CD4-positive, CD25-positive, alpha-beta regulatory T cell (primary cell): Measurements from ENCODE around the gene PITRM1. TPM values are rescaled to one million over a fixed set of nuclear protein-coding genes. Genes with fewer than 3 reads are reported as not detected.
A peak's percentile ranks its signal among the peaks of the same experiment; 100 is the strongest.

Experiments used
- ATAC-seq, 2 donors: fragments of 150-1000 bp; cut with Tn5 transposase; one replicate each; pipeline ENCODE4 v1.10.0; 2021; ENCODE audit warnings: low read depth in 2 of 2, moderate number of reproducible peaks in 2 of 2, moderate library complexity in 1 of 2
- DNase-seq, 3 donors: peaks; one replicate each; pipeline versions ENCODE4 v3.0.0 to v3.0.0-alpha.2; 2012 to 2022; ENCODE audit warnings: mixed read lengths in 1 of 3
- H3K27ac ChIP-seq: one replicate; pipeline ENCODE4 v1.7.0; 2013; ENCODE audit warnings: mild to moderate bottlenecking, low read length; ENCODE audit not compliant: insufficient read depth, poor library complexity, severe bottlenecking
- H3K27me3 ChIP-seq: one replicate; pipeline ENCODE4 v1.7.0; 2013; ENCODE audit warnings: low read length; ENCODE audit not compliant: control insufficient read depth, insufficient read depth
- H3K36me3 ChIP-seq: one replicate; pipeline ENCODE4 v1.7.0; 2013; ENCODE audit warnings: mild to moderate bottlenecking, low read length, moderate library complexity; ENCODE audit not compliant: control insufficient read depth, insufficient read depth
- H3K4me1 ChIP-seq: 2 replicates; pipeline ENCODE4 v1.7.0; 2013; ENCODE audit warnings: mild to moderate bottlenecking, low read length; ENCODE audit not compliant: insufficient read depth, control insufficient read depth, poor library complexity, severe bottlenecking
- H3K4me3 ChIP-seq: one replicate; pipeline ENCODE4 v1.7.0; 2013; ENCODE audit warnings: low read depth, mild to moderate bottlenecking, low read length, moderate library complexity
- H3K9me3 ChIP-seq, 2 experiments: 1 replicate in 1 of 2; 2 replicates in 1 of 2; pipeline ENCODE4 v1.7.0; 2013; ENCODE audit warnings: low read length in 2 of 2, mild to moderate bottlenecking in 1 of 2, moderate library complexity in 1 of 2; ENCODE audit not compliant: control insufficient read depth in 2 of 2
- H3K27ac Mint-ChIP-seq, 3 donors: one replicate each; pipeline ENCODE4 v1.8.0; 2020 to 2022; ENCODE audit warnings: mild to moderate bottlenecking in 3 of 3, mixed read lengths in 3 of 3, moderate library complexity in 2 of 3
- H3K27me3 Mint-ChIP-seq: one replicate; pipeline ENCODE4 v1.8.0; 2022; ENCODE audit warnings: mild to moderate bottlenecking, mixed read lengths
- H3K36me3 Mint-ChIP-seq: one replicate; pipeline ENCODE4 v1.8.0; 2020; ENCODE audit warnings: mixed read lengths
- H3K4me1 Mint-ChIP-seq, 4 donors: one replicate each; pipeline ENCODE4 v1.8.0; 2020 to 2022; ENCODE audit warnings: mixed read lengths in 4 of 4, mild to moderate bottlenecking in 1 of 4
- H3K4me3 Mint-ChIP-seq, 4 donors: one replicate each; pipeline ENCODE4 v1.8.0; 2020 to 2022; ENCODE audit warnings: mild to moderate bottlenecking in 4 of 4, mixed read lengths in 4 of 4, moderate library complexity in 3 of 4
- H3K9me3 Mint-ChIP-seq, 7 donors: one replicate each; pipeline ENCODE4 v1.8.0; 2020 to 2022; ENCODE audit warnings: mixed read lengths in 7 of 7, mild to moderate bottlenecking in 3 of 7, moderate library complexity in 2 of 7
- polyA plus RNA-seq, 4 donors: library from polyadenylated mRNA; unstranded; fragments of 300-500 nt; fragmentation: Illumina TruSeq; gene quantifications; one replicate each; pipeline ENCODE4 v1.2.3, GENCODE V29; 2021
- total RNA-seq: library from RNA; stranded (reverse); gene quantifications from one replicate; pipeline ENCODE4 v1.2.3, GENCODE V29; 2022

PITRM1 gene
- total and polyA plus RNA-seq, 5 donors from 2014 or later = 28.8 to 71.6 (median 35.5) TPM

DNA sequence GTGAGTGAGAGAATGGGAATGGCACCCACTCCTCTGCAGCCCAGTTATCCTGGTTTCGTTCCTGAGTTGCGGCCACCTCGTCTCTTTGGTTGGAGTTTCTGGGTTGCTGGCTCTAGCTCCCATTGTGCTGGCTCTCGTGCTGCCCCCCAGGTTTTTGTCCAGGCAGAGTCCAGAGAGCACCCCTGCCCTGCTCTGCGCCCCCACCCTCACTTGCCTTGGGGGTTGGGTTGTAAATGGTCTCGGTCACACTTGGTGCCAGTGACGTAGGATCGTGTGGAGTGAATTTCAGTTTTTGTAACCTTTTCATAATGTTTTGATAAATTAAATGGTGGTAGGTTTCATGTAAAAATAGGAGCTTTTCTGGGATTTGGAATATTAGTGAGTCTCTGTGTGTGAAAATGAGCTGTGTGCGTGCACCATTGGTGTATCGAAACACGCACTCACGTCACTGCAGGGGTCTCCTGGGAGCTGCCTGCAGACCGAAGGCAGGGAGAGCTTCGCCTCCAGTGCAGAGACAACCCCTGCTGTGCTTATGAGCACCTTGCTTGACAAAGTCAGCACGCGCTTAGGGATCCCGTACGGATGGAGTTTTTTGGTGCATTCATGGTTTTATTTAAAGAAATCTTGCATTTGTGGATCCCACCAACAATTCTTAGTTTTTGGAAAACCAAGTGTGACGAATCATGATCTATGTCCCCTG lies 72.3 kb downstream of the PITRM1 start:
- H3K27ac ChIP-seq = no peak overlapping the region
- no peak for DNase-seq
- no peak overlapping the region for H3K4me3 ChIP-seq
- no peak for ATAC-seq
- peaks cover 7% of the 10 kb centered on the region for H3K4me1 ChIP-seq
- H3K9me3 ChIP-seq = no peaks in the 10 kb centered on the region
- H3K36me3 Mint-ChIP-seq = peaks cover 41% of the 10 kb centered on the region
- no peaks in the 10 kb centered on the region for H3K9me3 Mint-ChIP-seq
- H3K4me3 Mint-ChIP-seq = no peak overlapping the region
- no peaks in the 10 kb centered on the region for H3K27me3 Mint-ChIP-seq
- no peaks in the 10 kb centered on the region for H3K27me3 ChIP-seq
- H3K27ac Mint-ChIP-seq = peak overlapping the region in 2 of 3 donors; percentile 0 to 46
- peaks cover 8 to 17% (median 11%) of the 10 kb centered on the region in 4 donors for H3K4me1 Mint-ChIP-seq
- H3K36me3 ChIP-seq = peaks cover 53% of the 10 kb centered on the region

DNA sequence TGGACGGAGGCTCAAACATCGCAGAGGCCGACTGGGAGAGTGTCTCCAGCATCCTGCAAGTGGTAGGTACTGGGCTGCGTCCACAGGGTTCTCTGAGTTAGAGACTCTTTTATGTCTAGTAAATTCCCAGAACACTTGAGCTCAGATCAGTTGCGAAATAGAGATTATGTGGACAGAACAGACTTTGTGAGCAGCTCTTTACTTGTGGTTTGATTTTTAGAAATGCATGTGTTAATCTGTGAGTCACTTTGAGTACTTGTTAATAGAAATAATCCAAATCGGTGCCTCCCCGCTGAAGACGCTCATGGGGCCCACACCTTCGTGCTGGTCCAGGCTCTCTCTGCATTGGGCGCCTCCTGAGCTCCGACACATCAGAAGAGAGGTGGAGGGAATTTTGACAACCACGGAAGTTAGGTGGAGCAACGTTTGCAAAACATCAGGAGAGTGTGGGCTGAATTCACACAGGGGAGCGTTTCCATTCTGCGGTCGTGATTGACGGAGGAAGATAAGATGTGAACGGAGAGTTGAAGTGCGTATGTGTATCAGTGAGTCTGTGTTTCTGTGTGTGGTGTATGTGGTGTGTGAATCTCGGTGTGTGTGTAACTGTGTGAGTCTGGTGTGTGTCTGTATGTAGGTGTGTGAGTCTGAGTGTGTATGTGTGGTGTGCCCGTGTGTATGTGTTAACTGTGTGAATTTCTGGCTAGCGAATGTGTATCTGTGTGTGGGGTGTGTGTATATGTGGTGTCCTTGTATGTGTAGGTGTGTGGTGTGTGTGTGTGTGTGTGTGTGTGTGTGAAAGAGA lies 73.1 kb downstream of the PITRM1 start:
- Histone ChIP-seq H3K4me1 (peaks cover 14% of the 10 kb centered on the region), H3K27ac (no peak overlapping the region), H3K9me3 (no peaks in the 10 kb centered on the region), H3K4me3 (no peak overlapping the region), H3K36me3 (peaks cover 45% of the 10 kb centered on the region), H3K27me3 (no peaks in the 10 kb centered on the region)
- H3K9me3 Mint-ChIP-seq = no peaks in the 10 kb centered on the region
- peaks cover 11 to 21% (median 18%) of the 10 kb centered on the region in 4 donors for H3K4me1 Mint-ChIP-seq
- H3K4me3 Mint-ChIP-seq = peak overlapping the region in 1 of 4 donors; percentile 35
- ATAC-seq = no peak
- H3K27me3 Mint-ChIP-seq = no peaks in the 10 kb centered on the region
- peaks cover 45% of the 10 kb centered on the region for H3K36me3 Mint-ChIP-seq
- H3K27ac Mint-ChIP-seq = peak overlapping the region; percentile 0 to 43 (median 2)
- no peak for DNase-seq

DNA sequence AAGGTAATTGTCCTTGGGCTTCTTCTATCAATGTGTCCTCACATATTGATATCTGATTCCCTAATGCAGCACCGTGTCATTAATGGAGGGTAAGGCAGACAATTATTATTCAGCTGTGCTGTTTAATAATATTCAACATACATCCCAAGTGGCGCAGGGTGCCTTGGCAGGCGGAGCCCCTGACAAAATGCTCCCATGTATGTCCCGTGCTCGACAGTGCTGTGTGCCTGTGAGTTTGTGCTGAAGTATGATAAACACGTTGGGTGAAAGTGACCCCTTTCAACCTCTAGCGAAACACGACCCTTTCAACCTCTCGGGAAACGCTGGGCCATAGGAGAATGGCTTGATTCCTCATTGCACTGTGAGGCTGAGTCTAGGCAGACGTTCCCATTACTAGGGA lies 73.9 kb downstream of the PITRM1 start:
- H3K9me3 Mint-ChIP-seq = no peaks in the 10 kb centered on the region
- DNase-seq = no peak
- H3K4me1 Mint-ChIP-seq = peaks cover 11 to 29% (median 24%) of the 10 kb centered on the region in 4 donors
- H3K36me3 Mint-ChIP-seq = peaks cover 43% of the 10 kb centered on the region
- Histone ChIP-seq H3K36me3 (peaks cover 37% of the 10 kb centered on the region), H3K27ac (no peak overlapping the region), H3K27me3 (no peaks in the 10 kb centered on the region), H3K9me3 (no peaks in the 10 kb centered on the region), H3K4me3 (no peak overlapping the region), H3K4me1 (peaks cover 20% of the 10 kb centered on the region)
- no peak overlapping the region for H3K4me3 Mint-ChIP-seq
- H3K27me3 Mint-ChIP-seq = no peaks in the 10 kb centered on the region
- no peak for ATAC-seq
- H3K27ac Mint-ChIP-seq = no peak overlapping the region

DNA sequence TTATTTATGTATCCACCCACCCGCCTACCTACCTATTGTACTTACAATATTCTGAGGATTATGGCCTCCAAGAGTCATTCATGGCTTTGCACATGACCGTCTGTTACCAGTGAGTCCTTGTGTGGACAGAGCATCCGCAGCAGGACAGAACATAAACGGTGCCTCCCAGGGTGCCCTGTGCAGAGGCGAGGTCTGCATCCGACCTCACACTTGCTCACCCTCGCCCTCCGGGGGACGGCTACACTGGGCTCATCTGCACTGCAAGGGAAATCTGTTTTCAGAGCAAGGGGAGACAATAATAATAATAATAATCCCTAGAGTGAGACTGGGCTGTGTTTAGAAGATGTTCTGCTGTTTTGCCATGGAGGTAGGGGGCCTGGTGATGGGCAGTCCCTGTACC lies 75.4 kb downstream of the PITRM1 start:
- H3K4me1 ChIP-seq = peaks cover 30% of the 10 kb centered on the region
- H3K36me3 ChIP-seq = peaks cover 25% of the 10 kb centered on the region
- H3K4me3 Mint-ChIP-seq = no peak overlapping the region
- no peaks in the 10 kb centered on the region for H3K9me3 Mint-ChIP-seq
- ATAC-seq = no peak
- no peak overlapping the region for H3K4me3 ChIP-seq
- H3K27me3 ChIP-seq = no peaks in the 10 kb centered on the region
- no peak overlapping the region for H3K27ac ChIP-seq
- DNase-seq = no peak
- peak overlapping the region in 2 of 3 donors; percentile 26 to 62 for H3K27ac Mint-ChIP-seq
- peaks cover 43% of the 10 kb centered on the region for H3K36me3 Mint-ChIP-seq
- H3K9me3 ChIP-seq = no peaks in the 10 kb centered on the region
- peaks cover 16 to 42% (median 33%) of the 10 kb centered on the region in 4 donors for H3K4me1 Mint-ChIP-seq
- no peaks in the 10 kb centered on the region for H3K27me3 Mint-ChIP-seq

DNA sequence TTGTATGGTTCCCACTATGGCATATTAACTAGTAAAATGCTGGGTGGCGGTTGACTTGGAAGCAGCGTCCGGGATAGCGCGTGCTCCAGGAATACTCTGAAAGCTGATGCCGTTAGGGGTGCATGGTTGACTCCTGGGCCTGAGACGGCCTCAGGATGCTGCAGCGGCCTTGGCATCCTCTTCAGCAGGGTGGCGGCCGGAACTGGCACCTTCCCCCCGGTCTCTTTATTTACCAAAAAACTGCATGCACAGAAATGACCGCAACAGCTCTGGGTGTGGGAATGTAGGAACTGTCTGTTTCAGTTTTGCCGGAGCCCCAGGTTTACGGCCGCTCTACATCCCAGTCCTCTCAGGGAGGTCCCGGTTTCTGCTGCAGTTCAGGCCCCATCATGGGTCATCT lies 76.4 kb downstream of the PITRM1 start:
- peaks cover 40% of the 10 kb centered on the region for H3K4me1 ChIP-seq
- H3K27me3 ChIP-seq = no peaks in the 10 kb centered on the region
- H3K4me3 ChIP-seq = peak overlapping the region; percentile 75
- ATAC-seq (no peak), DNase-seq (peak in 1 of 3 donors; percentile 9)
- H3K36me3 Mint-ChIP-seq = peaks cover 43% of the 10 kb centered on the region
- peak overlapping the region in 2 of 4 donors; percentile 33 to 72 for H3K4me3 Mint-ChIP-seq
- peaks cover 20 to 51% (median 41%) of the 10 kb centered on the region in 4 donors for H3K4me1 Mint-ChIP-seq
- no peak overlapping the region for H3K27ac ChIP-seq
- peaks cover 19% of the 10 kb centered on the region for H3K36me3 ChIP-seq
- peak overlapping the region in 1 of 3 donors; percentile 28 for H3K27ac Mint-ChIP-seq
- no peaks in the 10 kb centered on the region for H3K9me3 Mint-ChIP-seq
- no peaks in the 10 kb centered on the region for H3K27me3 Mint-ChIP-seq
- H3K9me3 ChIP-seq = no peaks in the 10 kb centered on the region

DNA sequence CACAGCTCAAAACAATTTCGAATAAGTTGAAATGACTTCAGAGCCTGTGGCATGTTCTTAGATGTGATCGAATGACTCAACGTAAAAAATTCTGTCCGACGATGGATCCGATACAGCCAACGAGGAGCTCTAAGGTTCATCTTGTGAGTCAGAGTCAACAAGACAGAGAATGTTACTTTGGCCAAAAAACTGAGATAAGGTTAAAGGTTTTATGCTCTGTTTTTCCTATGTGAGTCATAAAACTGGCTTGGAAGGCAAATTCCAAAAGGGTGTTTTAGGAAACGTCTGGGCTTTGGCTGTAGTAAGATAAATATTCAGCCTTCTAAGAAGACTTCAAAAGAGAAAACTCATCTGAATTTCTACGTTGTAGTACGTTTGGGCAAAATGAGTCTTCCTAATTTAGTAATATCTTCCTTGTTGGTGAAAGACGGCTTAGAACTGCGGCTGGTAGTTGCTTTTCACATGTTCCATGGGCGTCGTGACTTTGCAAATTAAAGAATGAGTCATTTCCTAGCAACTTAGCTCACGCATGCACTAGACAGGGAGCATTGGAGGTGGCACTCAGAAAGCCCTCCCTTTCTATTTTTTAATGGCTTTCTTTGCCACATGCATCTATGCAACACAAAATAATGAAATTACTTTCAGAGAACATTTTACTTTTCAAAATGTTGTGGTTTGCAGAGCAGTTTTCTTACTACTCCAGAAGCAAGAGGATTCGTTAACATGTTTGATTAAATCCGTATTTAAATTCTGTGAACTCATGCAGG lies 77.0 kb downstream of the PITRM1 start:
- H3K4me1 ChIP-seq = peaks cover 44% of the 10 kb centered on the region
- no peak overlapping the region for H3K27ac ChIP-seq
- H3K4me3 Mint-ChIP-seq = peak overlapping the region; percentile 26 to 81 (median 52)
- peak overlapping the region; percentile 2 to 28 (median 11) for H3K27ac Mint-ChIP-seq
- H3K36me3 ChIP-seq = peaks cover 15% of the 10 kb centered on the region
- peaks cover 26 to 57% (median 45%) of the 10 kb centered on the region in 4 donors for H3K4me1 Mint-ChIP-seq
- peak in 2 of 3 donors; percentile 26 to 87 for DNase-seq
- H3K9me3 ChIP-seq = no peaks in the 10 kb centered on the region
- ATAC-seq = peak; percentile 61 to 77
- no peaks in the 10 kb centered on the region for H3K9me3 Mint-ChIP-seq
- peaks cover 44% of the 10 kb centered on the region for H3K36me3 Mint-ChIP-seq
- no peaks in the 10 kb centered on the region for H3K27me3 ChIP-seq
- no peaks in the 10 kb centered on the region for H3K27me3 Mint-ChIP-seq
- H3K4me3 ChIP-seq = peak overlapping the region; percentile 75

DNA sequence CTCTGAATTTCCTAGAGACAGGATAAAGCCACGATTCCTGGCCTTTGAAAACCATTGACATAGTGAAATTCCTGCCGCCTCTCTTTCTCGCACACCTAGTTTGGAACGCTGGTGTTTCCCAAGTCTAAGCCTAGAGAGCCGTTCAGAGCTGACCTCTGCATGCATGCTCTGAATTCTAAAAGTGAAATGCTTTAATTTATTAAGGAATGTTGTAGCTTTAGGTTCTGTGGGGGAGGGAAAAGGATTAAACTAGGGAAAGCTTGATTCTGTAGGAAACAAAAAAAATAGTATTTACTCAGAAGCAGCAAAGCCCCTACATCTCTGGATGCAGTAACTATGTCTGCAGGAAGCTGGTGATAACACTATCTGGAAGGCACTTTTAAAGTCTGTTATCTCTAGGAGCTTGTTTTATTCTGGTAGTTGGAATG lies 78.0 kb downstream of the PITRM1 start:
- DNase-seq = no peak
- Histone ChIP-seq H3K4me3 (peak overlapping the region; percentile 75), H3K27me3 (no peaks in the 10 kb centered on the region), H3K9me3 (no peaks in the 10 kb centered on the region), H3K27ac (no peak overlapping the region), H3K4me1 (peaks cover 44% of the 10 kb centered on the region), H3K36me3 (peaks cover 7% of the 10 kb centered on the region)
- peaks cover 27 to 60% (median 49%) of the 10 kb centered on the region in 4 donors for H3K4me1 Mint-ChIP-seq
- peak overlapping the region in 1 of 3 donors; percentile 28 for H3K27ac Mint-ChIP-seq
- no peaks in the 10 kb centered on the region for H3K9me3 Mint-ChIP-seq
- H3K27me3 Mint-ChIP-seq = no peaks in the 10 kb centered on the region
- peaks cover 43% of the 10 kb centered on the region for H3K36me3 Mint-ChIP-seq
- ATAC-seq = no peak
- H3K4me3 Mint-ChIP-seq = peak overlapping the region in 3 of 4 donors; percentile 36 to 81 (median 72)
